Duodenal mucosa (tissue), 2 donors: ENCODE data around the gene UBE2V1.

ENCODE experiments used
- H3K27ac ChIP-seq: one replicate; pipeline ENCODE4 v1.7.0; 2013; ENCODE audit warnings: low read depth, low read length
- H3K27me3 ChIP-seq, 2 donors: one replicate each; pipeline ENCODE4 v1.7.0; 2013; ENCODE audit warnings: low read length in 2 of 2, control low read depth in 1 of 2; ENCODE audit not compliant: insufficient read depth in 2 of 2, control insufficient read depth in 1 of 2
- H3K36me3 ChIP-seq, 2 donors: one replicate each; pipeline ENCODE4 v1.7.0; 2013; ENCODE audit warnings: low read length in 2 of 2, control low read depth in 1 of 2; ENCODE audit not compliant: insufficient read depth in 2 of 2, control insufficient read depth in 1 of 2
- H3K4me1 ChIP-seq, 2 donors: one replicate each; pipeline ENCODE4 v1.7.0; 2013; ENCODE audit warnings: low read length in 2 of 2, control low read depth in 1 of 2; ENCODE audit not compliant: insufficient read depth in 2 of 2, control insufficient read depth in 1 of 2
- H3K4me3 ChIP-seq, 2 donors: one replicate each; pipeline ENCODE4 v1.7.0; 2013; ENCODE audit warnings: low read length in 2 of 2, low read depth in 1 of 2
- H3K9ac ChIP-seq, 2 donors: one replicate each; pipeline ENCODE4 v1.7.0; 2013; ENCODE audit warnings: low read length in 2 of 2, low read depth in 1 of 2
- H3K9me3 ChIP-seq, 2 donors: one replicate each; pipeline ENCODE4 v1.7.0; 2013; ENCODE audit warnings: low read length in 2 of 2, control low read depth in 1 of 2; ENCODE audit not compliant: control insufficient read depth in 1 of 2

UBE2V1 gene

DNA sequence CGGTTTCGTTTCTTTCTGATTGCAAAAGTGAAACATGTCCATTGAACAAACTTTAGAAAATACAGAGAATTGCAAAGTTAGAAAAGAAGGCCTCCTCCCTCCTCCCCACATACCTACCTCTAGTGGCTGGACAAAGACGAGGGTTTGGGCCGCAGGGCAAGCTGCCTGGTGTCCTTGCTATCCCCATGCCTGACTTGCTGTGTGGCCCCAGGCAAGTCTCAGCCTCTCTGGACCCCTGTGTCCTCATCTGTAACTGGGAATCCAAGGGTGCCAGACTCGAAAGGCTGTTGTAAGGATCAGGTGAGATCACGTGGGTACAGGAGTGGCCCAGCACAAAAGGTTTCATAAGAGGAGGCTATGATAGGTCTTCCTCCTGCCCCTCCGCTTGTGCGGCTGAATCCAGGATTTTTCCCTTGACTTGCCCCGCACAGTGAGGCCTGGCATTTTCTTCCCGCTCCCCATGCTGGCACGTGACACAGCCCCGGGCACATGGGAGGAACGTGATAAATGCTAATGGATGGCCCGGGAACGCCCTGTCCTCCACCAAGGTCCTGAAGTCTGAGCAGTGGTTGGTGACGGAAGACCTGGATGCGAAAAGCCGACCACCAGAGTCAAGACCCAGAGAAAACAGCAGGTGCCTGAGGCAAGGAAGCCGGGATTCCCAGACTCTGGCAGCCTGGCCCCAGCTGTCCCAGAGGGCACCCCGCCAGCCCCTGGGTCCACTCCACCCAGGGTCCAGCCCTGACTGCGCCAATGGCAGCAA, 55.8 kb downstream of the UBE2V1 start:
- Histone ChIP-seq H3K36me3 (no peaks in the 10 kb centered on the region), H3K4me1 (peaks cover 0 to 3% of the 10 kb centered on the region in 2 donors), H3K9ac (no peak overlapping the region), H3K27ac (no peak overlapping the region), H3K4me3 (no peak overlapping the region), H3K9me3 (no peaks in the 10 kb centered on the region), H3K27me3 (peaks cover 4 to 5% of the 10 kb centered on the region in 2 donors)

DNA sequence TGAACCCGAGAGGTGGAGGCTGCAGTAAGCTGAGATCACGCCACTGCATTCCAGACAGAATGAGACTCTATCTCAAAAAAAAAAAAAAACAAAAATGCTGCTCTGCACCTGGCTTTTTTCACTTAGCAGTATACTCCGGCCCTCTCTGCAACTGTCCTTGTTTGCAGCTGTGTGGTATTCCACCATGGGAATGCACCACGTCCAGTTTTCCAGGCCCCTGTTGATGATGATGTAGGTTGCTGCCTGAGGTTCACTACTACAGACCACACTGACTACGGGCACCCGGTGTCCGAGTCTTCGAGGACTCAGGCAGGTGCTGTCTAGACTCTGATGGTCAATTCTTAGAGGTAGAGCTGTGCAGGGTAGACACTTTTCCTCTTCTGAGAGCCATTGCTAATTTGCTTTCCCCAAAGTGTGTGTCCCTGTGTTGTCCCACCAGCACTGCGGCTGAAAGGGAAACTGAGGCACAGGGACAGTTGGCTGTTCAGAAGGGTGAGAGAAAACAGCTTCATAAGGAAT, 56.5 kb downstream of the UBE2V1 start:
- Histone ChIP-seq H3K27ac (no peak overlapping the region), H3K9ac (no peak overlapping the region), H3K9me3 (no peaks in the 10 kb centered on the region), H3K27me3 (peaks cover 4 to 5% of the 10 kb centered on the region in 2 donors), H3K36me3 (no peaks in the 10 kb centered on the region), H3K4me3 (no peak overlapping the region), H3K4me1 (peaks cover 0 to 3% of the 10 kb centered on the region in 2 donors)

DNA sequence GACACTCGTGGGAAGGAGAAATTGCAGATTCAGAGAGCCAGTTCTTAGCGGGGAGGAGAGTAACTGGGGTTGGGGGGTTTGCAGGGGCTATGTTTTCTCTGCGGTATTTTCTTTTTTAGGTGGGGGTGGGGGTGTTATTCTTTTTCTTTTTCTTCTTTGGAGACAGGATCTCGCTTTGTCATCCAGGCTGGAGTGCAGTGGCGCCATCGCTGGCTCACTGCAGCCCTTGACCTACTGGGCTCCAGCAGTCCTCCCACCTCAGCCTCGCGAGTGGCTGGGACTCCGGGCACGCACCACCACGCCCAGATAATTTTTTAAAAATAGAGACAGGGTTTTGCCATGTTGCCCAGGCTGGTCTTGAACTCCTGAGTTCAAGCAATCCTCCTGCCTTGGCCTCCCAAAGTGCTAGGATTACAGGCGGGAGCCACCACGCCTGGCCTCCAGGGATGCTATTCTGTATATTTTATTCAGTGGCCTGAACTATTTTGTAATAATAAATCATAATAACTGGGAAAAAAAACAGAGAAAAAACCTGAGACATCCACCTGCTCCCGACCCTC, 57.3 kb downstream of the UBE2V1 start:
- H3K9me3 ChIP-seq, result no peaks in the 10 kb centered on the region
- H3K36me3 ChIP-seq, result no peaks in the 10 kb centered on the region
- peaks cover 4 to 5% of the 10 kb centered on the region in 2 donors for H3K27me3 ChIP-seq
- H3K9ac ChIP-seq, result no peak overlapping the region
- H3K27ac ChIP-seq, result no peak overlapping the region
- H3K4me3 ChIP-seq, result no peak overlapping the region
- H3K4me1 ChIP-seq, result peaks cover 0 to 3% of the 10 kb centered on the region in 2 donors

DNA sequence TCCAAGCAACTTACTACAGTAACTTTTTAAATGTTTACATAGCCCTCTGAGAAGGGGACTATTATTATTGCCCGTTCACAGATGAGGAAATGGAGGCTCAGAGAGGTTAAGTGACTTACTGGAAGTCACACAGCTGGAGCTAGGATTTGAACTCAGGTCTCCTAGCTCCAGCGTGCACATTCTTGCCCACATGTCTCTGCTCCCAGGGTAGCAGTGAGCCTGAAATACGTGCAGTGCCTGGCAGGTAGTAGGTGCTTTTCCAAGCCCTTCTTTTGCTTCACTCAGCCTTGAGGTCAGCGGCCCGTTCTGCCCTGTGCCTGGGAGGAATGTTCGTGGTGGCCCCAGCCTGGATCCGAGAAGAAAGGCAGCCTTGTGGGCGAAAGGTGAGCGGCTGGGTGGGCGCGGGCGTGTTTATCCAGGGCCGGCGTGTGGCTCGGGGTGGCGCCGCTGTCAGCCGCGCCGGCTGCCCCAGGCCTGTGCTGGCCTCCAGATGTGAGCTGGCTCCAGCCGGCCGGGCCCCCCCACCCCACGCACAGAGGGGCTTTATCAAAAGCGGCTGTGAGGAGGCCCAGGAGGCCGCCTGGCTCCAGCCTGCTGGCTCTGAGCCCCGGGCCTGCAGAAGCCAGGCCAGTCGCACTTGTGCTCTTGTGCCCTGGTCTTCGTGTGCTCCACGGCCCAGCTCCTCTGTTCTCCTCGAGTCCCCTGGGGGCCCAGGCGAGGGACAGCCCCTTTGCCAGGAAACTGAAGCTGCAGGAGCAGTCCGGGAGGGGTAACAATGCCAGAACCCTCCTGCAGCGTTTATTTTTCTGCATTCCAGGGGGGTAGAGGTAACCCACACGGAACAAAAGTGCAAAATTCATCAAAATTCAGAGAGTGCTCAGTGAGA, 58.1 kb downstream of the UBE2V1 start:
- H3K27me3 ChIP-seq, result peaks cover 4 to 5% of the 10 kb centered on the region in 2 donors
- no peak overlapping the region for H3K9ac ChIP-seq
- no peak overlapping the region for H3K27ac ChIP-seq
- H3K4me1 ChIP-seq, result peaks cover 0 to 3% of the 10 kb centered on the region in 2 donors
- no peaks in the 10 kb centered on the region for H3K36me3 ChIP-seq
- H3K4me3 ChIP-seq, result no peak overlapping the region
- H3K9me3 ChIP-seq, result no peaks in the 10 kb centered on the region

DNA sequence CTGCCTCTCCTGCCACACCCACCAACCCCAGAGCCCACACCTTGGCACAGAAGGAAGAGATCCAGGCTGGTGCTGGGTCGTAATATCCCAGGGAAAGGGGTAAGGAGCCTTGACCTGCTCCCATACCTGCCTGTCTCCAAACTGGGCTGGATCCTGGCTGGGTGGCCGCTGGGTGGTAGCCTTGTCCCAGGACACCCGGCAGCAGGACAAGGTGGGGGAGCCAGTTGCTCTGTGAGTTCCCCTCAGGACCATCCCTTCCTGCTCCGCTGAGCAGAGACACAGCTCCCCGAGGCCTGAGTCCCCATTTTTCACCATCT, 58.8 kb downstream of the UBE2V1 start:
- H3K27ac ChIP-seq, result no peak overlapping the region
- H3K27me3 ChIP-seq, result peaks cover 4 to 5% of the 10 kb centered on the region in 2 donors
- H3K9ac ChIP-seq, result no peak overlapping the region
- H3K4me3 ChIP-seq, result no peak overlapping the region
- H3K4me1 ChIP-seq, result peaks cover 0 to 3% of the 10 kb centered on the region in 2 donors
- H3K36me3 ChIP-seq, result no peaks in the 10 kb centered on the region
- H3K9me3 ChIP-seq, result no peaks in the 10 kb centered on the region

DNA sequence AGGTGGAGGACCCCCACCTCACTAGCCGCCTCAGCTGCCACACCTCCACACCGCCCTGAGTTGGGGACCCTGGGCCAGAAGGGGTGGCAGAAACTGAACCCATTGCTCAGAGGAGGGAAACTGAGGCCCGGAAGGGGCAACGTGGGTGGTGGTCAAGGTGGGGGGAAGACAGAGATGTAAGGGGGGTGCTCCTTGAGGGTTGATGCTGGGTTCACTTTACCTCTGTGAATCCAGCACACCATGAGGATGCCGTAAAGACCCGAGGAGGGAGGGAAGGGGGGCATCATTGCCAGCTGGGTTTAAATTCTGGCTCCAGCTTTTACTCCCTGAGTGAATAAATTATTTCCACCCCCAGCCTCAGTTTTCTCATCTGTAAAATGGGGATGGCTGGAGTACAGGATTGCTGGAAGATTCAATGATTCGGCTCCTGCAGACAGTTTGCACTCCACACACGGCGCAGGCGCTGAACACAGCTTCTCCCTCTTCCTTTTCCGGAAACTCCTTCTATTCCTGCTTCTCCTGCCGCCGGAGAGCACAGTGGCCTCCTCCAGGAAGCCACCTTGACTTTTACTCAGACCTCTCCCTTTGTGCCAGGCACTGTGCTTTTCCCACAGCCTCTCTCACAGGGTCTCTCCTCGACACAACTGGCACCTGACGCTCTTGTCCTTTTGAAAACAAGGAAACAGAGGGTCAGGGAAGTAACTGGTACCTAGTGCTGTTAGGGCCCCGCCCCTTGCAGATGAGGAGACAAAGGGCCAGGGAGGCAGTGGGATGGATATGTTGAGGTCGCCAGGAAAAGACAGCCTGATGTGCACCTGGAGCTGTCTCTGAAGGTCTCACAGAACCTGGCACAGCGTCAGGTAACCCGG, 59.4 kb downstream of the UBE2V1 start:
- no peak overlapping the region for H3K9ac ChIP-seq
- peaks cover 4 to 5% of the 10 kb centered on the region in 2 donors for H3K27me3 ChIP-seq
- H3K4me1 ChIP-seq, result peaks cover 0 to 3% of the 10 kb centered on the region in 2 donors
- no peaks in the 10 kb centered on the region for H3K9me3 ChIP-seq
- no peak overlapping the region for H3K4me3 ChIP-seq
- no peaks in the 10 kb centered on the region for H3K36me3 ChIP-seq
- no peak overlapping the region for H3K27ac ChIP-seq

DNA sequence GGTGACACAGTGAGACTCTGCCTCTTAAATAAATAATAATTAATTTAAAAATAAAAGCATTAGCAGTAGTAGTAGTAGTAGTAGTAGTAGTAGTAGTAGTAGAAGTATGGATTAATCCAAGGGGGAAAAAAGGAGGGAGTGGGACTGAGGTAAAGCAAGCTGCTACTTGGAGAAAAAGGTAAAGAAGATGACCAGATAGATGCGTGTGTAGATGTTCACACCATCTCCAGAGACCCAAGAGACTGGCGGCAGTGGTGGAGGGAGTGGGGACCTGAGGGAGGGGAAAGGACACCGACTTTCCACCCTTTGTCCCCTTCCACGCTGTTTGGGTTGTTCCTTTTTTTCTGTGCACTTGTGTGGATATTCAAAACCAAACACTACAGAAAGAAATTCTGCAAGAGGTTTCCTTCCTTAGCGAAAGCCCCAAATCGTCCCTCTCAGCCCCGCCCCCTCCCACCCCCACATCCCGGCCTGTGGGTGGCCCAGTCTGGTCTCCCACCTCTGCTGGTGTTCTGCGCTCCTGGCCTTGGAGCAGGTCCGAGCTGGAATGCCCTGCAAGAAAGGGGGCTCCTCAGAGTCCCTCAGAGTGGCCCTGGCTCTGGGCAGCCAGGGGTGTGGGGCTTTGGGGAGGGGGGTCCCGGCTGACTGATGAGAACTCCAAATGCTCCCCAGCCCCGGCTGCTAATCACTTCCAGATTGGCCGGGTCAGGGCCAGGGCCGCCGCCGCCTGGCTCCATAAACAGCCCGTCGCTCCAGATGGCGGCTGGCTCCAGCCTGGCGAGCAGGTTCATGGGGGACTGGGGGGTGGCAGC, 60.2 kb downstream of the UBE2V1 start:
- Histone ChIP-seq H3K27ac (no peak overlapping the region), H3K36me3 (no peaks in the 10 kb centered on the region), H3K4me3 (no peak overlapping the region), H3K9ac (no peak overlapping the region), H3K4me1 (peaks cover 0 to 3% of the 10 kb centered on the region in 2 donors), H3K27me3 (peaks cover 4 to 5% of the 10 kb centered on the region in 2 donors), H3K9me3 (no peaks in the 10 kb centered on the region)

DNA sequence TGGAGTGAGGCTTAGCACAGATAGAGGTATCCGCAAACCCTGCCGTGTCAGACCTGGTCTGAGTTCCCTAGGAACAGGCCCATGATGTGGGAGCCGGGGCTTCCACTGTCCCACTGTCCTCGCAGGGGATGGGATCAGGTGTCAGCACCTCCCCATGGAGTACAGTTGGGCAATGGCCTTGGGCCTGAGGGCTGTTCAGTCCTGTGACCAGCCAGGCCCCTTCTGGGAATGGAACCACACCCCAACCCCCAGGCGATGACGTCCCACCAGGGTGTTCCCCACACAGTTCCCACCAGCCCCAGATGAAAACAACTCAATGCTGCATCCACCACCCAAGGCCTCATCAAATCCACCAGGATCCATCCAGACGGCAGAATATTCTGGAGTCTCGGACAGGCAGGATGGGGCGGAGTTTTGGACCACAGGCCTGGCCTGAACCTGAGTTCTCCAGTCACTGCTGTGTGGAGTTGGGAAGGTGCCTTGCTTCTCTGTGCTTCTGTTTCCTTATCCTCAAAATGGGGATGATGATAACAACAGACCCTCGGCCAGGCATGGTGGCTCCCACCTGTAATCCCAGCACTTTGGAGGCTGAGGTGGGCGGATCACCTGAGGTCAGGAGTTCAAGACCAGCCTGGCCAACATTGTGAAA, 62.2 kb downstream of the UBE2V1 start:
- Histone ChIP-seq H3K4me1 (peaks cover 0 to 3% of the 10 kb centered on the region in 2 donors), H3K9me3 (no peaks in the 10 kb centered on the region), H3K9ac (no peak overlapping the region), H3K27ac (no peak overlapping the region), H3K36me3 (no peaks in the 10 kb centered on the region), H3K4me3 (no peak overlapping the region), H3K27me3 (peaks cover 4 to 5% of the 10 kb centered on the region in 2 donors)
